GM19351 (cell line): Measurements from ENCODE around the gene ANKS1A.
"Not testable (repeated sequence)": the region's sequence is repeated elsewhere in the genome, so short reads cannot be mapped to it uniquely, and the experiment has no call there.

ENCODE experiments used
- ATAC-seq: cut with Tn5 transposase; IDR thresholded peaks from one replicate; pipeline ENCODE4 v1.9.1; 2021; ENCODE audit warnings: mild to moderate bottlenecking, moderate library complexity; ENCODE audit not compliant: unreplicated experiment

Gene ANKS1A

GRCh38 chr6:34884996-34885395 lies 4.1 kb upstream of the ANKS1A start:
- no peak for ATAC-seq

GRCh38 chr6:34885837-34886236 lies 3.2 kb upstream of the ANKS1A start:
- ATAC-seq = not testable (repeated sequence)

- ATAC-seq = peak; percentile 81
Observed at GRCh38 chr6:34887753-34888513, 1.1 kb upstream of the ANKS1A start, which contains the start of gene TAF11. Gene TAF11 (minus strand): TSS chr6:34888042. CDS start chr6:34887957, 85 bp downstream.

GRCh38 chr6:34888514-34888856 lies 570 bp upstream of the ANKS1A start:
- no peak for ATAC-seq

GRCh38 chr6:34890533-34890925 lies 1.5 kb downstream of the ANKS1A start:
- ATAC-seq = no peak

GRCh38 chr6:34891296-34891695 lies 2.2 kb downstream of the ANKS1A start:
- no peak for ATAC-seq

- ATAC-seq = no peak
Observed at GRCh38 chr6:34894693-34895092, 5.6 kb downstream of the ANKS1A start.

GRCh38 chr6:34897130-34897529 lies 8.1 kb downstream of the ANKS1A start:
- no peak for ATAC-seq

- no peak for ATAC-seq
Observed at GRCh38 chr6:34897716-34898115, 8.7 kb downstream of the ANKS1A start.

- not testable (repeated sequence) for ATAC-seq
Observed at GRCh38 chr6:34899748-34900147, 10.7 kb downstream of the ANKS1A start.

GRCh38 chr6:34900321-34901031 lies 11.4 kb downstream of the ANKS1A start:
- no peak for ATAC-seq

GRCh38 chr6:34901930-34902329 lies 12.9 kb downstream of the ANKS1A start:
- ATAC-seq = no peak

- no peak for ATAC-seq
Observed at GRCh38 chr6:34904990-34905613, 16.0 kb downstream of the ANKS1A start.

- no peak for ATAC-seq
Observed at GRCh38 chr6:34906826-34907225, 17.8 kb downstream of the ANKS1A start.

GRCh38 chr6:34908194-34908593 lies 19.1 kb downstream of the ANKS1A start:
- no peak for ATAC-seq

GRCh38 chr6:34909320-34909883 lies 20.3 kb downstream of the ANKS1A start:
- no peak for ATAC-seq

- ATAC-seq = no peak
Observed at GRCh38 chr6:34911822-34912221, 22.8 kb downstream of the ANKS1A start.

GRCh38 chr6:34912715-34913464 lies 23.8 kb downstream of the ANKS1A start:
- peak; percentile 71 for ATAC-seq

- ATAC-seq = no peak
Observed at GRCh38 chr6:34914358-34914757, 25.3 kb downstream of the ANKS1A start.

GRCh38 chr6:34916348-34916967 lies 27.4 kb downstream of the ANKS1A start:
- ATAC-seq = no peak
